Endodermal cell (in vitro differentiated cells): ENCODE measurements around the gene MEX3D. TPM values are rescaled to one million over a fixed set of nuclear protein-coding genes. Genes with fewer than 3 reads are reported as not detected.

Experiments used
- DNase-seq: peaks from one replicate; pipeline ENCODE4 v3.0.0-alpha.2; 2017
- H3K27ac ChIP-seq: 2 replicates; pipeline ENCODE4 v1.5.1; 2013; ENCODE audit warnings: mild to moderate bottlenecking, low read depth, low read length, moderate library complexity
- H3K27me3 ChIP-seq: 2 replicates; pipeline ENCODE4 v1.6.1; 2013; ENCODE audit warnings: mild to moderate bottlenecking, low read length, moderate library complexity; ENCODE audit not compliant: insufficient read depth, control insufficient read depth, poor library complexity, severe bottlenecking
- H3K36me3 ChIP-seq: 2 replicates; pipeline ENCODE4 v1.7.0; 2013; ENCODE audit warnings: mild to moderate bottlenecking, low read length, moderate library complexity; ENCODE audit not compliant: control insufficient read depth, insufficient read depth
- H3K4me1 ChIP-seq: one replicate; pipeline ENCODE4 v1.7.0; 2013; ENCODE audit warnings: low read length; ENCODE audit not compliant: control insufficient read depth, insufficient read depth
- H3K4me3 ChIP-seq: 2 replicates; pipeline ENCODE4 v1.5.1; 2013; ENCODE audit warnings: mild to moderate bottlenecking, low read length, moderate library complexity
- H3K9ac ChIP-seq: 2 replicates; pipeline ENCODE4 v1.6.1; 2013; ENCODE audit warnings: mild to moderate bottlenecking, low read length, moderate library complexity; ENCODE audit not compliant: poor library complexity, severe bottlenecking; ENCODE audit errors: extremely low read depth
- H3K9me3 ChIP-seq: 2 replicates; pipeline ENCODE4 v1.6.1; 2013; ENCODE audit warnings: mild to moderate bottlenecking, low read length, moderate library complexity; ENCODE audit not compliant: control insufficient read depth
- H3K27ac Mint-ChIP-seq: 2 replicates; pipeline ENCODE4 v1.8.0; 2020; ENCODE audit warnings: mixed read lengths
- H3K27me3 Mint-ChIP-seq: 2 replicates; pipeline ENCODE4 v1.8.0; 2021; ENCODE audit warnings: mild to moderate bottlenecking, mixed read lengths; ENCODE audit not compliant: insufficient read depth
- H3K36me3 Mint-ChIP-seq: 2 replicates; pipeline ENCODE4 v1.8.0; 2020; ENCODE audit warnings: low read depth, mixed read lengths
- H3K4me1 Mint-ChIP-seq: 2 replicates; pipeline ENCODE4 v1.8.0; 2020; ENCODE audit warnings: mixed read lengths
- H3K4me3 Mint-ChIP-seq: 2 replicates; pipeline ENCODE4 v1.8.0; 2020; ENCODE audit warnings: mild to moderate bottlenecking, moderate library complexity, mixed read lengths
- H3K9me3 Mint-ChIP-seq: 2 replicates; pipeline ENCODE4 v1.8.0; 2020; ENCODE audit warnings: mild to moderate bottlenecking, mixed read lengths
- CTCF ChIP-seq: fragments of 200-600 bp; sonication (generic); conservative IDR thresholded peaks from 2 replicates; pipeline ENCODE4 v1.5.0; 2021; ENCODE audit warnings: antibody characterized with exemption, mild to moderate bottlenecking
- WGBS, 2 experiments: methylation state at CpG; one replicate each; pipeline versions ENCODE4 v1.1.5 to v1.1.7; 2013; ENCODE audit warnings: missing lambda C conversion rate in 2 of 2, mixed read lengths in 1 of 2; ENCODE audit not compliant: insufficient coverage in 1 of 2, insufficient read length in 1 of 2; 5-methylcytosine and 5-hydroxymethylcytosine counted together
- total RNA-seq, 2 donors: library from RNA; stranded (reverse); fragmentation: NEBNext Ultra II Directional in 1 of 2; extraction: Animal tissue kit (Norgen Biotek cat#: 25700) in 1 of 2; gene quantifications; 2 replicates in 1 of 2; 3 replicates in 1 of 2; pipeline ENCODE4 v1.2.1, GENCODE V29; 2021

Gene MEX3D
- total RNA-seq, 2 donors from 2014 or later = 94.1 to 103 TPM

- Mint-ChIP-seq H3K4me1 (peaks cover 3% of the 10 kb centered on the region), H3K9me3 (peaks cover 5% of the 10 kb centered on the region), H3K27me3 (peaks cover 55% of the 10 kb centered on the region), H3K4me3 (peak overlapping the region; percentile 16), H3K36me3 (peaks cover 5% of the 10 kb centered on the region), H3K27ac (no peak overlapping the region)
- DNase-seq = no peak
- Histone ChIP-seq H3K36me3 (no peaks in the 10 kb centered on the region), H3K9ac (no peak overlapping the region), H3K4me1 (peaks cover 7% of the 10 kb centered on the region), H3K27me3 (peaks cover 38% of the 10 kb centered on the region), H3K4me3 (no peak overlapping the region), H3K27ac (no peak overlapping the region), H3K9me3 (no peaks in the 10 kb centered on the region)
- WGBS, 2 experiments = 81 to 83% methylated on average over 7 to 11 of the region's 11 CpGs
- no peak for TF ChIP-seq CTCF
Observed at GRCh38 chr19:1509602-1510441, 58.3 kb downstream of the MEX3D start.

- H3K27me3 Mint-ChIP-seq = peaks cover 59% of the 10 kb centered on the region
- Histone ChIP-seq H3K9ac (no peak overlapping the region), H3K9me3 (no peaks in the 10 kb centered on the region), H3K4me3 (peak overlapping the region; percentile 72), H3K27ac (no peak overlapping the region), H3K36me3 (no peaks in the 10 kb centered on the region), H3K4me1 (peaks cover 7% of the 10 kb centered on the region), H3K27me3 (peaks cover 34% of the 10 kb centered on the region)
- H3K9me3 Mint-ChIP-seq = peaks cover 5% of the 10 kb centered on the region
- no peak overlapping the region for H3K27ac Mint-ChIP-seq
- peaks cover 5% of the 10 kb centered on the region for H3K36me3 Mint-ChIP-seq
- WGBS, 2 experiments = 34 to 48% methylated on average over 9 to 12 of the region's 12 CpGs
- H3K4me1 Mint-ChIP-seq = peaks cover 3% of the 10 kb centered on the region
- no peak for DNase-seq
- H3K4me3 Mint-ChIP-seq = peak overlapping the region; percentile 75
- TF ChIP-seq CTCF = no peak
Observed at GRCh38 chr19:1508507-1508856, 59.6 kb downstream of the MEX3D start.

- no peak for TF ChIP-seq CTCF
- Histone ChIP-seq H3K4me3 (peak overlapping the region; percentile 83), H3K9ac (no peak overlapping the region), H3K4me1 (peaks cover 7% of the 10 kb centered on the region), H3K36me3 (no peaks in the 10 kb centered on the region), H3K27ac (peak overlapping the region; percentile 68), H3K27me3 (peaks cover 34% of the 10 kb centered on the region), H3K9me3 (no peaks in the 10 kb centered on the region)
- peak; percentile 99 for DNase-seq
- peak overlapping the region; percentile 75 for H3K4me3 Mint-ChIP-seq
- 1 to 2% methylated on average over 24 to 44 of the region's 46 CpGs for WGBS, 2 experiments
- peaks cover 5% of the 10 kb centered on the region for H3K9me3 Mint-ChIP-seq
- peaks cover 3% of the 10 kb centered on the region for H3K4me1 Mint-ChIP-seq
- peaks cover 63% of the 10 kb centered on the region for H3K27me3 Mint-ChIP-seq
- peaks cover 5% of the 10 kb centered on the region for H3K36me3 Mint-ChIP-seq
- H3K27ac Mint-ChIP-seq = peak overlapping the region; percentile 98
Observed at GRCh38 chr19:1507763-1508506, 60.2 kb downstream of the MEX3D start.
